NCI-H2196 treated with DMSO at 0.1 percent for 48 hours (cell line): ENCODE measurements around the gene MAP3K20.
"Not testable (repeated sequence)": the region's sequence is repeated elsewhere in the genome, so short reads cannot be mapped to it uniquely, and the experiment has no call there.

ENCODE experiments used
- DNase-seq: peaks from one replicate; lab custom pipeline; 2025; ENCODE audit not compliant: unreplicated experiment; lab: John Stamatoyannopoulos, UW

MAP3K20 gene

DNA sequence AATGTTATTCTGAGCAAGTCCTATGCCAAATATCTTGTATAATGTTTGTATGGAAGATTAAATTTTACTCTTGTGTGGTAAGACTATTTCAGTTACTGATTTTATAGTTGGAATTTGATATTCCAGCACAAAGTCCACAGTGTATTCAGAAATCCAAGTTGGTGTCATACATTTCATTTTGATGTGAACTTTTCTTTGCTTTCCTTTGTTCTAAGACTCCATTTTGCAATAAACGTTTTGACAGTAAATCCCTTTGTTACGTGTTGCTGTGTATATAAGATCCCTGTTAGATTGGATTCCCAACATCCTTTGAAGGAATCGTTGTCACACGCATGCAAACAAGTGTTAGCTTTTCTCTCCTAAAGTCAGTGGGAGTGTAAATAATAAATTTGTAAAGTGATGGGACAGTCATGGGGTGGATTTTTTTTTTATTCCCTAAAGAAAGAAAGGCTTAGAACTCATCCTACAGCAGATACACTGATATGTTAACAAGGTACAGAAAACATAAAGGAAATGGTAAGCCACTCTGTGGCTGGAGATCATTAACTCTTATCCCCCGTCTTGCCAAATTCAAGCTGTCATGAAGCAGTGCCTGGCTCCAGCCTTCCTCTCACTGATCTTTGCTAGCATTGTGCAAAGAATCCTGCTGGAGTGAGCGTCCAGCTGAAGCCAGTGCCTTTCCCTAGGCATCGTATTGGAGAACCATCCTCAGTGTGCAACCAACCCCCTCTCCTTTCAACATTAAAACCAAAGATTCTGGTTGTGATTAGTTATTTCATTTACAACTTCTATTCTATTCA is 151.5 kb downstream of the MAP3K20 start:
- DNase-seq, result no peak

DNA sequence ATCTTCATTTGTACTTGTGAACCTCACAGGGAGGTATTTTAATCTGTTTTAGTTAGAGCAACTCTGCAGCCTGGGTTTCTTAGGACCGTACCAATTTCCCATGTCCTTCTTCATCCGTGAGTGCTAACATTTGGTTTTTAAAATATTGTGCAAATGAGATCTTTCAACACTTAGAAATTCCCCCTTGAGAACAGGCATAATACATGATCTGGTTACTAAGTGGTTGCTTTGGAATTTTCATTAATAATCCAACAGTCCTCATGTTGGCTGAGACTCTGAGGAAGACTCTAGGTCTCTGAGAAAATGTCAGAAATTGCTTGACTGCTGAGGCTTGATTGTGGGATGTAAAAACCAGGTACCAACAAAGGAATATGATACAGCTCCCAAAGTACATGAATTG is 153.4 kb downstream of the MAP3K20 start:
- DNase-seq, result no peak

DNA sequence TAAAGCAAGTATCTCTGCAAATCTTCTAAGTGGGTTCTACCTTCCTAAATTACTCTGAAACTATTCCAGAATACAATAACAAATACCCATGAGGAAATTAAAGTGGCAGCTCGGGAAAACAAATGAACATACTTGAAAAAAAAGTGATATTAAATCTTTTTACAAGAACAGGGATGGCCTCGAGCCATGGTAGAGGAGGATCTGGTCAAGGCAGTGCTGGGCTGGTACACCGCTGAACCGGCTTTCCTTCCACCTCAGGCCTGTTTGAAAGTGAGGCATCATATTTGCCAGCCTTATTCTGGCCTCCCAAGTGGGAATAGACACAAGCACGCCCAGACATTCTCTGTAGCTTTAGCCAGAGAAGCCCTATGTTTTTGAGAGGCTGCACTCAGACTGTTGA is 154.5 kb downstream of the MAP3K20 start:
- DNase-seq, result no peak

DNA sequence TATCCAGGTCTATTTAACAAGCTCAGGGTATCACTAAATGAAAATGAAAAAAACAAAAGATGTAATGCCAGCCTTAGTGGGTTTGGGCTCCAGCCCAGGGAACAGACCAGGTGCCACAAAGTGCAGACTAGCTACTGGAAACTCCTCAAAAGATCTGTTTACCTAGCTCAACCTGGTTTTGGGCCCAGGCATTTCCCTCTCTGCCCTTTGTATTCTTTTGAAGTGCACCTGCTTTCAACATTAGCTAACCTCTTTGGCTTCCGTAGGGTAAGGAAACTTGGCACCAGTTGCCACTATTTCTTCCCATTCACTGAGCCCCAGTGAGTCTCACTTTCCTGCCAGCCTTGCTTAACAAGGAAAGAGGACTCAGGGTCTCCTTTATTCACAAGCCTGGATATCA is 155.4 kb downstream of the MAP3K20 start:
- DNase-seq, result peak; percentile 96

DNA sequence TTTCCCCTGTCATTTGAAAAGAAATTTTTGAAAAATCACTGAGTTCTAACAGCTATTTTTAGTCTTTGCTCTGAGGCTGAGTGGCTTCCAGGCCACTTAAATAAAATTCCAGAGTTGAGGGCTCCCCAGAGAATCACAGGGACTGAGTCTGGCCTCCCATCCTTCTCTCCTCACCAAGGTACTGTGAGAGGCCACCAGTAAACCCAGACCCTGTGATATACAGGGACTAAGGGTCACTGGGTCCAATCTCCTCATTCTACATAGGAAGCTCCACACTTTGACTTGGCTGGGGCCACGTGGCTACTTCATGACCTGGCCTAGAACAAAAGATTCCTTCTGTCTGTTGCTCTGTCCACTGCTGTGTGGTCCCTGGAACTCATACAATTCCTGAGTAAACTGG is 155.8 kb downstream of the MAP3K20 start:
- DNase-seq, result no peak

DNA sequence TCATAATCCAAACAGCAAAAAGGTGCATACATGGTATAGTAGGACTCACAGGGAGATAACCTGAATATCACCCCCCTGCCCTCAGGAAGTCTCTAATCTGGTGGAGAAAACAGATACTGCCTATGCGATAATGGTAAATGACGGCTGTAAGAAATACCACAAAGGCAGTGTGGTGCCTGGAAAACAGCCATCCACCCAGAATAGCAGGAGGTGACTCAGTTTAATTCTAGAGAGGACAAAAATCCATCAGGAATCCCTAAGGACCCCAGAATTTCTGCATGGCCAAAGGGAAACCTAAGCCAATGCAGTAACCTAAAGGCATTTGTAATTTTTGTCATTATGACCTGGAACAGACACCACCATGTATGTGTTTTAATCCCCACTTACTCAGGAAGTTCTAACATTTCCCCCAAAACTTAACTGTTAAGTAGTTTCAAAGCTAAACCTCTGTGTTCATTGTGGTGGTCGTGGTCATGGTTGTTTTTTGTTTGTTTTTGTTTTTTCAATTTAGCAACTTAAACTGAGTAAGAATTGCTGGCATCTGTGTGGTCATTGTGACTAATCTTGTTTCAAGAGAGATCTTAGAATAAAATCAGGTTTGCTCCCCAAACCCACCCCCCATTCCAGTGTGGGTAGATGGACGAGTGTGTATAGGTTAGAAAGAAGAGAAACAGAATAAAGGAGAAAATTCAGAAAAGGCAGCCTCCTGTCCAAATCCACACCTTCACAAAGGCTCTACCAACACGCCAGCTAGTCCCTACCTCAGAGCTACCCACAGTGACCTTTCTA is 157.5 kb downstream of the MAP3K20 start:
- no peak for DNase-seq

DNA sequence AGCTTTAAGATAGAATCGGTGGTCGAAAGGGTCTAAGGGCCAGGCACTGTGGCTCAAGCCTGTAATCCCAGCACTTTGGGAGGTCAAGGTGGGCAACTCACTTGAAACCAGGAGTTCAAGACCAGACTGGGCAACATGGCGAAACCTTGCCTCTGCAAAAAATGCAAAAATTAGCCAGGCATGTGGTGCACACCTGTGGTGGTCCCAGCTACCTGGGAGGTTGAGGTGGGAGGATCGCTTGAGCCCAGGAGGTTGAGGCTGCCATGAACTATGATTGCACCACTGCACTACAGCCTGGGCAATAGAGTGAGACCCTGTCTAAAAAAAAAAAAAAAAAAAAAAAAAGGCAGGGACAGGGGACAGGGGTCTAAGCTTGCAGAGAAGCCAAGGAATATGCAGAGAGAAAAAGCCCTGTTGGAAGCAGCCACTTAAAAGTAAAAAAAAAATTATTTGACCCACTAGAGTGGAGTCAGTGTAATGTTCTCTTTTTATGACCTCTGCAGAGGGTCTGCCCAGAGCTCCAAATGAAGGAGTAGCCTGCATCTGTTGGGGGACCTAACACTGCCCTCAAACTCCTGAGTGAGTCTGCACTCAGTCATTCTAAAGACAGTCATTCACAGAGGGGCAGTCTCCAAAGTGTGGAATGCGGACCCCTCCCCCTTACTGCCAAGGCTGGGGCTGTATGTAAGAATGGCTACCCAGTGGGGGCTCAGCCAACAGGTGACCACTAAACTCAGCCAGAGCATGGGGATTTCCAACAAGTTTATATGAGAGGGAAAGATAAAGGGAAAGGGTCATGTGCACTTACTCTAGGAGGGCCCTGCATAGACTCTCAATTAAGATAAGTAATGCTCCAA is 160.5 kb downstream of the MAP3K20 start:
- DNase-seq, result no peak

DNA sequence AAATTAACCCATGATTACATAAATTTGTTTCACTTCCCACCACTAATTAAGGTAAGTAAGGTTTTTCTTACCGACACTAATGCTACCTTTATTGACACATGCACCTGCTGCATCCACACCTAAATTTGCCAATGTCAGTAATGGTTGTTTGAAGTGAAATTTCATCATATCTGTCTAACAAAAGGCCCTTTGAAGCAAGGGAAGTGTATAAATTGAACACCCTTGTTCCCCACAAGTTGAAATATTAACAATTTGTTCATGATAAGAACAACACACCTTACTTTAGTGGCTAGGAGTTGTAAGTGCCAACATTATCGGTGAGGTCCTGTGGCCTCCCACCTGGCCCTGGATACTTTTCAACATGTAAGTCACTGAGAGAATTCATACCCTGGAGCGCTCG is 162.7 kb downstream of the MAP3K20 start:
- DNase-seq, result peak; percentile 27

DNA sequence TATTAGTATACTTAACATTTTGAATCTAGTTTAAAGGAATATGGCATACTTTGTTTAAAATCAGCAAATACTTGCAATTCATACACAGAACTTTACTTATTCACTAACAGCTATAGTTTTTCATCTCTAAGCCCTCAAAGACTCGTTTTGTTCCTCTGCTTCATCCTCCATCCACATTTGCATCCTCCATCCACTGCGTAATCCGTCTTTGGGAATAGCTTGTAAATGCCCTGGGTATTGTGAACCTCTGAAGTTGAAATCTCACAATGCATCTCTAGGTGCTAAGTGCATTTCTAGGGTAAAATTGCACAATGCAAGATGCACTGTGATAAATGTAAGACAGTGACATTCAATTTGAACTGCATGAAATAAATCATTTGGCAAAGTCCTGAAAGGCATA is 163.2 kb downstream of the MAP3K20 start:
- no peak for DNase-seq

DNA sequence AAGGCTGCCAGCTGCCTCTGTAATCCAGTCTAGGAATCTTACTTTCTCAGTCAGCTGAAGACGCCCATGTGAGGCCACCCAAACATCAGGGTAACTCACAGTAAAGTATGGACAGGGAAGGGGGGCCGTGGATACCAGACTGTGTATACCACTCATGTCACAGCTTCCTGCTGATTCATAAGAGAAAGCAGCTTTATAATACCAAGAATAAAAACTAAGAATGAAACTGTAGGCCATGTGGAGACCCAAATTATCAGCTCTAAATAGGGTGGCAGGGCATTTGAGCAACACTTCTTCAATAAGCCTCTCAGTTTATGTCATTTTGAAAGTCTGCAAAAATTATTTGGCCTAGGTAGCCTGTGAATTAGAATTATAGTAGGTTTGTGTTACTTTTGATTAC is 164.0 kb downstream of the MAP3K20 start:
- DNase-seq, result no peak

DNA sequence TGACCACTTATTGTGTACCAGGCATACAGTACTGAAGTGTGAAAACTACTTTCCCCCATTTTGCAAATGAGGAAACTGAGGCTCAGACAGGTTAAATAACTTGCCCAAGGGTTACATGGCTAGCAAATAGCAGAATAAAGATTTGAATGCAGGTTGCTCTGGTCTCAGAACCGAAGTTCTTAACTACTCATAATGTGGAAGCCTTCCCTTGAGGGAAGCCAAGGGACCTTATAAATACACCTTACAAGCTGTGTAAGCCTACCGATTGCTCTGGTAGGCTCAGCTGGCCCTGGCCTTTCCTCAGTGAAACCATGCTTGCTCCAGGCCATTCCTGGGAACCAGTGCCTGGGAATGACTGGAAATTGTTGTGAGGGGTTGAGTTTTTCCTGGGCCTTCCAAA is 164.4 kb downstream of the MAP3K20 start:
- no peak for DNase-seq

DNA sequence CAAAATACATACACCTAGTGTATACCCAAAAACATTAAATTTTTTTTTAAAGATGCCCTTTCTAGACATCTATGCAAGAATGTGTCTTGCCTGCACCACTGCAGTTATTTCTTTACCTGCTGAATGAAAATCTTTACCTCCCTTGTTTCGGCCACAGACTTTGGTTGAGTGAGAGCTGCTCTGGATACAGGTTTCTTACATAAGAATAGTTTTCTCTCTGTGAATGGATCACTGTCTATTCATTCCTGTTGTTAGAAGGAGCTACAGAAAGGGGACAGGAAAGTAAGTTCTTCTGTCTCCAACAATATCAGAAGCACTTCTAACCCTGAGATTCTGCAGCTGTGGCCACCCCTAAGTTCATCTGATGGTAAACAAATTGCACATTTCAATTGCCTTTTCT is 166.0 kb downstream of the MAP3K20 start:
- no peak for DNase-seq

DNA sequence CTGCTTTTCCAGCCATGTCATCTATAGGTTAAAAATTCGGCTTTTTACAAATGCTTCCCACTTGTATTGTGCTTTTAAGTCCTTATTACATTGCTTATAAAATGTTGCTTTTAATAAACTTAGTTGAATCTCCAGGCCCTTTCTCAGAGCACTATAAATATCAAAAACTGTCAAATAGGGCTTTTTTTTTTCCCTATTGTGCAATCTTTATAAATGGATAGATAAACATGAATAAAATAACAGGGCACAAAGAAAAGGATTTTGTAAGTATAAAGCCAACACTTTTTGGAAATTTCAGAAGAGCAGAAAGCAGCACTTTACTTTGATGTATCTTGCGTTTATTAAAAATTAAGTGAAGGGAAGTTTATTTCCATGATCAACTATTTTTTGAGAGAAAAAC is 171.5 kb downstream of the MAP3K20 start:
- DNase-seq, result no peak

DNA sequence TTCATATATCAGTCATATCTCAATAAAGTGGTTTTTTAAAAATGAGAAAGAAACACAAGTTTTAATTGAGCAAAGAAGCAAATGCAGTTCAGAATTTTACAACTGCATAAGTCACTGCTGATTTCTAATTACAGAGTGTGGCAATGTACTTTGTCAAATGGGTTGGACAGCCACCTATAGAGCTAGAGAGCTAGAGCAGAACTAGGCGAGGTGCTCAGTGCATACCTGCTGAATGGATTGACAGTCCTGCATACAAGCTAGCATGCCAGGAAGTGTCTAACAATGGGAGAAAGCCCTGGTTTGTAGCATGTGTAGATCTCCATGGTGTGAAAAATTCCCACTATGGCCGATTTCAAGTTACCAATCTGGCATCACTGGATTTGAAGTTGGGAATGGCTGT is 172.7 kb downstream of the MAP3K20 start:
- DNase-seq, result no peak

DNA sequence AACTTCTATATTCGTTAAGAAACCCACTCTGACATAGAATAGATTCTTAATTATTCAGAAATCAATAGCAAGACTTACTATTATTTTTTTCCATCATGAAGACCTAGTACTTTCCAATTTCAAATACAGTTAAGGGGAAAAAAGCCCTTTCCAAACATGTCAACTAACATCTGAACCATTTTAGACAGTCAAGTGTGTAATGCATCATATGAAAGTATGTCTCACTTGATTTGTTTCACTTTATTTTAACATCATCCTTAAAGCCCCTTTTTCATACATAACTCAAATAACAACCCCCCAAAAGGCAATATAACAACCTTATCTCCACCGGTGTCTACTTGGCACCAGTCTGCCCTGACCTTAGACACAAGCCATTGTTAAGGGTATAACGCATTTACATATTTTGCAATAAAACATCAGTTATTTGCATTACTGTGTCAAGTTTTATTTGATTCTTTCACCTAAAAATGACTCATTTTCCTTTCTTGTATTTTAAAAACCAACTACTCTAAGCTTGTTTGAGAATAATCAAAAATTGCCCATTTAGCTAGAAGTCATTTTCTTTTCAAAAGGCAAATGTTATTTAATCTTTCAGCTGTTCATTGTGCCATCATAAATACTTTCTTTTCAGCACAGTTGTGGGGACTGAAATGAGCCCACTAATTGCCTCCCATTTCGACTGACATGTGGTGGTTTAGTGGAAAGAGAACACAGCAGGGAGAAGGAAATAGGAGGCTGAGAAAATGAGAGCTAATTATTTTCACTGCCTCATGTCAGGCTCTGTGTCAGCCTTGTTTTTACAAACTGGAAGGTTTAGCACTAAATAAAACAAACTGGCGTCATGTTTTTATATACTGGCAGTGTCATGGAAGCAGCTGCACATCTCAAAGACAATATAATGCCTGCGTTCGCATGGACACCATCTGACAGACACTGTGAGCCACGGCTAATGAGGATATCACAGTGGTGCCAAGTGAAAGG is 174.3 kb downstream of the MAP3K20 start:
- DNase-seq, result no peak

DNA sequence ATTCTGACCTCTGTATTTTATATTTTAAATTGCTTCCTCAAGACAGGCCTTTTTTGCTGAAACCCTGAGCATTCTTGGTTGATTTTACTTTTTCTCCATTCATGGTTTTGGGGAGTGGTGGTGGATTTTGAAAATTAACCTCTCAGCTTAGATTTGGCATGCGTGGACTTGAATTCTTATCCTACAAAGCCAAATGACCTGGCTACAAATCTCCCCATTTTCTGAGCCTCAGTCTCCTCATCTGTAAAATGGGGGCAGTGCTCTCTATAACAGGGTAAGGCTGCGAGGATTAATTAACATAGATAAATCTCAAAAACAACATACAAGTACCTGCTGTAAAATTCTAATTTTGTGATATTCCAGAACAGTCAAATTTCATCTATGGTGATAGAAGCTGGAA is 175.6 kb downstream of the MAP3K20 start:
- no peak for DNase-seq

DNA sequence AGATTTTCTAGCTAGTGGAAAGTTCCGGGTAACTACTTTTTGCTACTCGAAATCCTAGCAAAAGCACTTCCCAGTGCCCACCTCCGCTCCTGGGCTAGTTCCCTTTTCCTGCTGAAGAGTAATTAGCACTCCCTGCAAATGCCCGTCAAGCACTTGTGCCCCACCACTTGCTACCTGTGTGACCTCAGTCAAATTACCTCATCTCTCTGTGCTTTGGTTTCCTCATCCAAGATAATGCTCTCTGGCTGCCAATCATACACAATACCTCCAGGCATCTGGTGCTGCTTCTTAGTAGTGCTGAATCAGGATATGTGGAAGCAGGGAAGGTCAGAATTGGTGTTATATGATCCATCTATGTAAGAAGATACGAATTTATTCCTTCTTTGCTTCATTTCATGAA is 176.9 kb downstream of the MAP3K20 start:
- no peak for DNase-seq

DNA sequence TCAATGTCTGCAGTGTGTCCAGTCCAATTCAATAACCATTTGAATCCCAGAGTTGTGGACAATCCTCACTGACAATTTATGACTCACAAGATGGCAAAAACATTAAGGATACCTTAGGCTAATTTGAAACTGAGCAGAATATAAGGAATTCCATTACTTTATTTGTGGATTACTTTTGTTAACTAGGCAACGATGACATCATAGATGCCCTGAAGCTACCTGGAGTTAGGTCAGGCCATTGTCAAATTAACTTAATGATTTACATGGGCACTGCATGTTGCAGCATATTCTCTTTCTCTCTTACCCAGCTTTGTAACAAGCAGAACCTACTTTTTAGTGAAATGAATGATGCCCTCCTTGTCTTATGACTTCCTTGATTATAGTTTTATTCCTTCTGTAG is 179.0 kb downstream of the MAP3K20 start:
- DNase-seq, result no peak

DNA sequence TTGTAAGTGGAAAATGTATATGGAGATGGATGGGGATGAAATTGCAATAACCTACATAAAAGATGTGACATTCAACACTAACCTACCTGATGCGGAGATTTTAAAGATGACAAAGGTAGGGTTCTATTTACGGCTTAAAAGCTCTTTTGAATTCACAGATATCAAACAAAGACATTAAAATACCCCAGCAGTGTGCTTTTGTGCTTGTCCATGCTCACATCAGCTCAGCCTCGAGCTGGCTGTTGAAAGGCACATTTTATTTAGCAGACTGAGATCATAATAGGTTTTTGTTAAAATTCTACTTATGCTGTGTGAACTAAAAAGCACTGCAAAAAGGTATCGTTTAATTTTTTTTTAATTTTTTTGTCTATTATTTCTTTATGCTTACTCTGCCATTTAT is 183.1 kb downstream of the MAP3K20 start:
- DNase-seq, result no peak

DNA sequence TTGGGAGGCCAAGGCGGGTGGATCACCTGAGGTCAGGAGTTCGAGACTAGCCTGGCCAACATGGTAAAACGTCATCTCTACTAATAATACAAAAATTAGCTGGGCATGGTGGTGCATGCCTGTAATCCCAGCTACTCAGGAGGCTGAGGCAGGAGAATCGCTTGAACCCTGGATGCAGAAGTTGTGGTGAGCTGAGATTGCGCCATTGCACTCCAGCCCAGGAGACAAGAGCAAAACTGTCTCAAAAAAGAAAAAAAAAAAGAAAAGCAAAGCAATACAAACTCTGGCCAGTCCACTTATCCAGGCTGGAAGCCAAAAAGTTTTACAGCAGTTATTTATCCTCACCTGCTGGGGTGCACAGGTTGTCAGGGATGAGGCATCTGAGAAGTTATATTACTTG is 186.7 kb downstream of the MAP3K20 start:
- DNase-seq, result not testable (repeated sequence)
